Putamen (tissue), 1 donor: ENCODE measurements around the gene SORL1-AS1.

Experiments used
- DNase-seq: peaks from one replicate; pipeline ENCODE4 v3.0.0-alpha.2; 2016; ENCODE audit warnings: low spot score

SORL1-AS1 gene

GRCh38 chr11:121451178-121451985, 1.4 kb downstream of the SORL1-AS1 start:
- no peak for DNase-seq

- no peak for DNase-seq
Observed at GRCh38 chr11:121450401-121450800, 2.4 kb downstream of the SORL1-AS1 start.

DNA sequence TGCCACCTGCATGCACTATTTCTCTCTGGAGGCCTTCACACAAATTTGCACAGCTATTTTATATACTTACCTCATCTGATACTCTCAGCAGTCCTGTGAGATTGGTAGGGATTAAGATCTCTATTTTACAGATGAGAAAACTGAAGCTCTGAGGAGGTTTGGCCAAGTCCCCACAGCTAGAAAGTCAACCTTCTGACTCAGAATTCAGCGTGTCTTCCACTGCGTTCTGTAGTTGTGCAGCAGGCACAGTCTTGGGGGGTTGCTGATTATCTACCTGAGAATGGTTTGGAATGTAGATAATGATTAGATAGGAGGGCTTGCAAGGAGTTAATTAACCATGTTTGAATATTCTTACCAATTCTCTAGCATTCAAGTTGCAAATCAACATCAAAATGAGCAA, 3.1 kb downstream of the SORL1-AS1 start:
- no peak for DNase-seq

- no peak for DNase-seq
Observed at GRCh38 chr11:121449123-121449522, 3.6 kb downstream of the SORL1-AS1 start.

GRCh38 chr11:121448431-121448941, 4.3 kb downstream of the SORL1-AS1 start:
- DNase-seq: no peak

GRCh38 chr11:121448011-121448410, 4.8 kb downstream of the SORL1-AS1 start:
- DNase-seq: no peak

DNA sequence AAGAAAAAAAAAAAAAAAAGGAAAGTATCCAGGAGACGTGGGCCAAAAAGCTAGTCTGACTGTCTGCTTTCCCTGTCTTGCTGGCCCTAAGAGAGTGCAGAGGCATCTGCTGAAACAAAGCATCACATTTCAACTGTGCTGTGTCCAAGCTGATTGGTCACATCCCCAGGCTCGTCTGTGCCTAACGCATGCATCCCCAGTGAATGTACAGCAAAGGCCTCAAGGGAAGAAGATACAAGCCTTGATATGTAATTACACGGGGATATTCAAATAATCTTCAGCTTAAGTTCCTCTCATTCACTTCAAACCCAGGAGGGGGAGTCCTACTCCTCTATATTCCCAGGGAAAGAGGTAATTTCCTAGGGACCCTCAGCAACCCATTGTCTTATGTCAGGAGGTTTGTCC, 6.0 kb downstream of the SORL1-AS1 start:
- no peak for DNase-seq

- DNase-seq: no peak
Observed at GRCh38 chr11:121445071-121445768, 7.5 kb downstream of the SORL1-AS1 start.

DNA sequence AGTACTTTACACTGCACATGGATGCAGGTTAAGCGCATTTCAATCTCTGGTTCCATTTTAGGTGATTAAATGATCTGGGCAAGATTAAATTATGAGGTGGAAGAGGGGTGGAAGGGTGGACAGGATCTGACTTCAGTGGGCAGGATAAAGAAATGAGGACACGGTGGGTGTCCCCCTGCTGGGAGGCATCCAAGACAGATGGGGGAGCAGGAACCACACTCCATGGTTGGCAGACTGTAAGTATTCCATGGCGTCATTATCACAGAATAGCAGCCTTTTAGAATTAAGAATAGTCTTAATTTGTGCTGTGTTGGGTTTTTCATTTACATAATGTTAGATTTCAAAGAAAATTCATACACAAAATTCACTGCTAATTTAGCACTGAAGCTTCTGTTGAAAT, 8.2 kb downstream of the SORL1-AS1 start:
- DNase-seq: no peak

DNA sequence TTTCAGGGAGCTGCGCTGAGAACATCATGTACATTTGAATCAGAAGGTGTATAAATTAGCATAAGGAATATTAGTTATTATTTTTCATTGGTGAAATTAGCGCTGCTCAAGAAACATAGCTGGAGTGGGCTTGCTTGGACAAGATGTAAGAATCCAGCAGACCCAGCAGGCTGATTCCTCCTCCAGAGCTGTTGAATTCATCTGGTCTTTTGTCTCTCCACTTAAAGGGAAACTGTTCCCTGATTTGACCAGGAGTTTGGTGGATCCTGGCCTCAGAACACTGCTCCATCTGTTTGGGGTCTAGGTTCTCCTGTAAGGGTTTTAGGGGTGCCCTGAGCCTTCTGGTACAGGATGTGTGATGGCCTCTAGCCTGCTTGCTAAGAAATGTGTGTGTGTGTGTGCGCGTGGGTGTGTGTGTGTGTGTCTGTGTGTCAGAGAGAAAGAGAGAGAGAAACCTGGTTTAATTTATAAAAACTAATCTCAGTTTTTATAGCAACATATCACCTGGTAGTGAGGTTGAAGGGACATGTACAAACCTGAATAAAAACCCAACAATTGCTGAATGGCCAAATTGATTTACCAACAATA, 9.0 kb downstream of the SORL1-AS1 start:
- DNase-seq: no peak

DNA sequence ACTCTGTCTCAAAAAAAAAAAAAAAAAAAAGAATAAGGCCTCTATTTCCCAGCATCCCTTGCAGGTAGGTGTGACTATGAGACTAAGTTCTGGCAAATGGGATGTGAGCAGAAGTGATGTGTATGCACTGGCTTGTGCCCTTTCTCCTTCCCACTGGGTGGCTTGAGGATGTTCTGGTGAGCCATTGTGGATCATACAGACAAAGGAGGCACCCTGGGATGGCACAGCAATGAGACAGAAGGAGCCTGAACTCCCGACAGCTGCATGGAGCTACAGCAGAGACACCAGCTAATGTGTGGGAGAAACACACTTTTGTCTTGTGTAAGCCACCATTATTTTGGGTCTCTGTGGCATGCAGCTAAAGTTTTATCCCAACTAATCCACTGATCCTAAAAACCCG, 11.2 kb downstream of the SORL1-AS1 start:
- DNase-seq: no peak

GRCh38 chr11:121439759-121440158, 13.0 kb downstream of the SORL1-AS1 start:
- no peak for DNase-seq

- DNase-seq: no peak
Observed at GRCh38 chr11:121439337-121439736, 13.4 kb downstream of the SORL1-AS1 start.

DNA sequence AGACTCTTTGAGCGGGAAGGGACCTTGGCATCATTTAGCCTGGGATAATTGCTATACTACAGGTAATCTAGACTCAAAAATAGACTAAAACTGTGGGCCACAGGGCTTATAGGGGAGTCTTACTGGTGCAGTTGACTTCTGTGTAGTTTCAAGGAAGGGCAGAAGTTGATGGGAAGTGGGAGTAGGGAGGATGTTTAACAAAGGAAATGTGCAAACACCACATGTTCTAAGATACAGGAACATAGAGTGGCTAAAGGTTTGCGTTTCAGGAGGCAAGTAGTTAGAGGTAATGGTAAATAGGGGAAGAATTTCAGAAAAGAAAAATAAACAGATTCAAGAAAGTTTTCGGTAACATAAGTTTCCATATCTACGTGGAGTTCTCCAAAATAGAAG, 15.1 kb downstream of the SORL1-AS1 start:
- no peak for DNase-seq

DNA sequence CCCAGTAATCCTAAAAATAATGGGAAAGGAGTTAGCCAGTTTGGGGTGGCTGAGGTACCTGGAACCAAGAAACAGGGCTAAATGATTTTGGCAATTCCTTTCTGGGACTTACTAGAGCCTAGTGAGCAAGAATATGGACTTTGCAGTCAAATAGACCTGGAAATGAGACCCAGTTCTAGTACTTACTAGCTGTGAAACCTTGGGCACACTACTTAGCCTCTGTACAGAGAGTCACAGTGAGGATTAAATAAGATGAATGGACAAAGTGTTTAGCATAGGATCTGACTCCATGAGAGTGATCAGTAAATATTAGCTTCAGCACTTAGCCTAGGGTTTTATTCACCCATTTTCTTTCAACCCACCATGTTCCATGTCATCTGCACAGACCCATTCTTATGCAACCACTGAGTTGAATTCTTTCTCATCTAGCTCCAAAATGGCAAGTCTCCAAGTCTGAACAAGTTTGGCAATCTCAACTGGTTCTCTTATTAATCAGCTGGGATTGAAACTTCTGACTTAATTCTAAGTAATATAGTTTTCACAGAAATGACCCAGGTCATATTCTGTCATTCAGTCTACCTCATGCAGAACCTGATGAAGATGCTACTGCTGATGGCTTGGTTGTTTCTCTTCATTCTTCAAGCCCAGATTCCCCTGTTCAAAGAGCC, 15.6 kb downstream of the SORL1-AS1 start:
- DNase-seq: no peak

DNA sequence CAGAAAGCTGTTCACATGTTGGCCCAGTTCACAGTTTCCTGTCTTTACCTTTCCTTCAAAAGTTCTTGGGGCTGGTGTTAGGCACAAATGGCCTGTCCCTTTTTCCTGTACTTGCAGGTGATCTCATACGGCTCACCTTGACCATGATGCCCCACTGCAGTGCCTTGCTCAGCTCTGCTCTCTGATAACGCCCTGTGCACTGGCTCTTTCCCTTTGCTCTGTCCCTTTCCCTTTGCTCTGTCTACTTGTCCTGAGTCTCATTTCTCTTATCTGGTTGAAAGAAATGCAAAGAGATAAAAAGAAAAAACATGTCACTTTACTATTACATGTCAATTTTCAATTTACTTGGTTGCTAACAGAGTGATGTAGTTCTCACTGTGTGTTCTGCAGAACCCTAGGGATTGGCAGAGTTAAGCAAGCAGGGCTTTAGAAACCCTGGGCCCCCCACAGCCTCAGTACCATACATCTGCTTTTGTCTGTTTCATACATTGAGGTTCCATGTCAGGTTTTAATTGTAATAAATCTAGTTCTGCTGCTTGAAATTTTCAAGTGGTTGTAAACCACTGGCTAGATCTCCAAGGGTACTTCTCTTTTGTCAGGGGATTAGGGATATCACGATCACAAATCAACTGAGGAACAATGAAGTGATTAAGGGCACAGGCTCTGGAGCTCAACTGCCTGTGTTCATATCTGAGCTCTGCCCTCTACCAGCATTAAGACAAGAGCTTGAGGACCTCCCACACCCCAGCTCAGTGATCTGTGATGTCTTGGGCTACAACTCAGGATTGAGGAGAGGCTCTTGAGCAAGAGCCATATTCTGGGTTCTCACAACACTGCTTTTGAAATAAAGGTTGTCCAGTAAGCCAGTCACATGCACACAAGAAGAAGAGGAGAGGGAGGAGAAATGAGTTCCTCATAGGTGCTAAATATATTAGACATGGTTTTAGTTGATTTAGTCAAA, 16.9 kb downstream of the SORL1-AS1 start:
- no peak for DNase-seq

GRCh38 chr11:121435132-121435531, 17.6 kb downstream of the SORL1-AS1 start:
- DNase-seq: no peak

GRCh38 chr11:121431820-121432526, 20.8 kb downstream of the SORL1-AS1 start:
- no peak for DNase-seq

DNA sequence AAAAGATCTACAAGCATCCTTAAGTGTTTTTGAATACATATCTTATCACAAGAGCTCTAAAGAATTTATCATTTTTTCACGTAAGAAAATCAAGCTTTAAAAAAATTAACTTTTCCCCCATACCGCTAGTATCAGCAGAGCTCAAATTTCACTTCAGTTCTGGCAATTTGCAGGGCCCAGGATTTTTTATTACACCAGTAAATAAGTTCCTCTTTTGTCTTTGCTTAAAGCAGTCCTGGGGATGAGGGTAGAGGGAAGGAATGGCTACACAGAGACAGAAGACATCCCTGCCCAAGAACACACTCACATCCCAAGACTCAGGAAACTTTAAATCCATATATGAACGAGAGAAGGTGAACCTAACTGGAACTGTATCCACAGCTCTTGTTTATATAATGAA, 23.2 kb downstream of the SORL1-AS1 start:
- DNase-seq: no peak

GRCh38 chr11:121427400-121427744, 25.4 kb downstream of the SORL1-AS1 start:
- DNase-seq: no peak
